Mesenchymal stem cell (in vitro differentiated cells and primary cell): ENCODE measurements around the gene TSPAN12.

Experiments used
- DNase-seq: peaks from one replicate; pipeline ENCODE4 v3.0.0-alpha.2; 2013
- H2AFZ ChIP-seq: one replicate; pipeline ENCODE4 v1.6.1; 2013; ENCODE audit warnings: low read depth, mild to moderate bottlenecking, control low read depth, inconsistent platforms, low read length, moderate library complexity
- H2AK5ac ChIP-seq: 2 replicates; pipeline ENCODE4 v1.6.1; 2013; ENCODE audit warnings: low read length, moderate library complexity, mild to moderate bottlenecking, inconsistent platforms; ENCODE audit not compliant: severe bottlenecking
- H2BK120ac ChIP-seq: one replicate; pipeline ENCODE4 v1.6.1; 2013; ENCODE audit warnings: low read depth, mild to moderate bottlenecking, inconsistent platforms, low read length, moderate library complexity
- H2BK12ac ChIP-seq, 2 experiments: one replicate each; pipeline ENCODE4 v1.6.1; 2013; ENCODE audit warnings: inconsistent platforms in 2 of 2, low read length in 2 of 2, mild to moderate bottlenecking in 2 of 2, moderate library complexity in 2 of 2, control low read depth in 1 of 2
- H2BK15ac ChIP-seq: one replicate; pipeline ENCODE4 v1.6.1; 2013; ENCODE audit warnings: mild to moderate bottlenecking, low read depth, inconsistent platforms; ENCODE audit not compliant: poor library complexity, severe bottlenecking
- H2BK5ac ChIP-seq: 2 replicates; pipeline ENCODE4 v1.6.1; 2013; ENCODE audit warnings: low read depth, mild to moderate bottlenecking, low read length, control low read depth, inconsistent platforms; ENCODE audit not compliant: poor library complexity, severe bottlenecking
- H3K14ac ChIP-seq, 2 experiments: one replicate each; pipeline ENCODE4 v1.6.1; 2013; ENCODE audit warnings: inconsistent platforms in 2 of 2, low read length in 2 of 2, control low read depth in 1 of 2, mild to moderate bottlenecking in 1 of 2, moderate library complexity in 1 of 2
- H3K18ac ChIP-seq, 2 experiments: one replicate each; pipeline ENCODE4 v1.6.1; 2013; ENCODE audit warnings: inconsistent platforms in 2 of 2, low read length in 2 of 2, control low read depth in 1 of 2, low read depth in 1 of 2, mild to moderate bottlenecking in 1 of 2
- H3K23ac ChIP-seq, 2 experiments: one replicate each; pipeline ENCODE4 v1.6.1; 2013; ENCODE audit warnings: inconsistent platforms in 2 of 2, low read length in 2 of 2, mild to moderate bottlenecking in 2 of 2, moderate library complexity in 2 of 2, control low read depth in 1 of 2
- H3K27ac ChIP-seq: 2 replicates; pipeline ENCODE4 v1.5.1; 2013; ENCODE audit warnings: mild to moderate bottlenecking, moderate library complexity, low read length, control low read depth, inconsistent platforms; ENCODE audit not compliant: poor library complexity, severe bottlenecking
- H3K27me3 ChIP-seq, 2 experiments: 2 replicates each; pipeline versions ENCODE4 v1.6.1 to v1.7.0; 2013; ENCODE audit warnings: low read length in 2 of 2, mild to moderate bottlenecking in 2 of 2, moderate library complexity in 2 of 2, control low read depth in 1 of 2, inconsistent platforms in 1 of 2; ENCODE audit not compliant: control insufficient read depth in 1 of 2, insufficient read depth in 1 of 2
- H3K36me3 ChIP-seq, 2 experiments: 2 replicates each; pipeline versions ENCODE4 v1.6.1 to v1.7.0; 2013; ENCODE audit warnings: low read length in 2 of 2, control low read depth in 1 of 2, inconsistent platforms in 1 of 2, low read depth in 1 of 2, mild to moderate bottlenecking in 1 of 2; ENCODE audit not compliant: insufficient read depth in 2 of 2, control insufficient read depth in 1 of 2
- H3K4ac ChIP-seq, 2 experiments: one replicate each; pipeline ENCODE4 v1.6.1; 2013; ENCODE audit warnings: inconsistent platforms in 2 of 2, low read length in 2 of 2, mild to moderate bottlenecking in 2 of 2, moderate library complexity in 2 of 2, control low read depth in 1 of 2, low read depth in 1 of 2
- H3K4me1 ChIP-seq: 2 replicates; pipeline ENCODE4 v1.6.1; 2013; ENCODE audit warnings: low read depth, low read length, control low read depth; ENCODE audit not compliant: control insufficient read depth, insufficient read depth
- H3K4me2 ChIP-seq: 2 replicates; pipeline ENCODE4 v1.6.1; 2013; ENCODE audit warnings: low read length, mild to moderate bottlenecking, inconsistent platforms; ENCODE audit not compliant: poor library complexity, severe bottlenecking
- H3K4me3 ChIP-seq, 2 experiments: 2 replicates each; pipeline versions ENCODE4 v1.5.1 to v1.7.0; 2013; ENCODE audit warnings: low read length in 2 of 2, mild to moderate bottlenecking in 2 of 2, control low read depth in 1 of 2, low read depth in 1 of 2; ENCODE audit not compliant: insufficient read depth in 1 of 2
- H3K79me1 ChIP-seq: replicated peaks from 2 replicates; pipeline ENCODE4 v1.6.1; 2013; ENCODE audit warnings: mild to moderate bottlenecking, control low read depth, low read length, inconsistent platforms; ENCODE audit not compliant: poor library complexity, severe bottlenecking
- H3K9ac ChIP-seq: 2 replicates; pipeline ENCODE4 v1.7.0; 2013; ENCODE audit warnings: mild to moderate bottlenecking, low read length, moderate library complexity
- H3K9me3 ChIP-seq: 2 replicates; pipeline ENCODE4 v1.7.0; 2013; ENCODE audit warnings: mild to moderate bottlenecking, low read length; ENCODE audit not compliant: control insufficient read depth
- H4K8ac ChIP-seq: one replicate; pipeline ENCODE4 v1.6.1; 2013; ENCODE audit warnings: inconsistent platforms, mild to moderate bottlenecking, low read length, moderate library complexity
- H4K91ac ChIP-seq: one replicate; pipeline ENCODE4 v1.6.1; 2013; ENCODE audit warnings: mild to moderate bottlenecking, low read length, inconsistent platforms
- WGBS: methylation state at CpG from one replicate; pipeline ENCODE4 v1.1.7; 2013; ENCODE audit warnings: mixed read lengths; 5-methylcytosine and 5-hydroxymethylcytosine counted together

Gene TSPAN12

DNA sequence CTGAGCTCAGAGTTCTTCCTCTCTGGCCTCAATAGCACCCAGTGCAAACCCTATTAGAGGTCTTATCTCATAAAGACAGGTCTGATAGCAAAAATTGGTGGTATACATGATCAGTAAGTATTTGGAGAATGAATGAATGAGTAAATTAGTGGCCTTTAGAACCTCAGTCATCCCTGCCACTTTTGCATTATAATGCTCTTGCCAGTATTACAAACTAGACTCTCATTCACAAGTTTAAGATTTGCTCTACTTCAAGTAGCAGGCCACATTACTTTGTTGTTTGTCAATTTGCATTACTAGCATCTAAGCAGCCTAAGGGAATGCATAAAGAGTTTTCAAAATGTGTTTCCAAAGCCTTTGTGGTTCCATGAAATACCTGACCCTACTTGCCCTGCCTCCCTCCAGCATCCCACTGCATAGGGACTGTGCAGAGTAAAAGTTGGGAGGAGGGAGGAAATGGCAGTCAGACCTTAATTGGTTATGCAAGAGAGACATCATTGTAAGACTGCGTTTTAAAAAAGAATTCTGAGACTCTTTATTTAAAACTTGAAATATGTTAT is 21.3 kb downstream of the TSPAN12 start:
- H4K91ac ChIP-seq, result no peak overlapping the region
- no peak overlapping the region for H3K14ac ChIP-seq
- H2BK5ac ChIP-seq, result no peak overlapping the region
- no peak for DNase-seq
- no CpG with 5 or more reads among the region's 1 CpG for WGBS
- no peaks in the 10 kb centered on the region for H3K27me3 ChIP-seq
- no peak overlapping the region for H3K4me2 ChIP-seq
- no peak overlapping the region for H2BK120ac ChIP-seq
- no peak overlapping the region for H3K27ac ChIP-seq
- no peak overlapping the region for H3K4ac ChIP-seq
- H3K18ac ChIP-seq, result no peak overlapping the region
- H3K36me3 ChIP-seq, result no peaks in the 10 kb centered on the region
- no peak overlapping the region for H2BK15ac ChIP-seq
- no peak overlapping the region for H4K8ac ChIP-seq
- no peaks in the 10 kb centered on the region for H3K9me3 ChIP-seq
- no peak overlapping the region for H2AK5ac ChIP-seq
- H3K4me1 ChIP-seq, result no peaks in the 10 kb centered on the region
- no peak overlapping the region for H3K9ac ChIP-seq
- no peak overlapping the region for H2BK12ac ChIP-seq
- no peak overlapping the region for H3K4me3 ChIP-seq
- H2AFZ ChIP-seq, result no peak overlapping the region
- H3K23ac ChIP-seq, result no peak overlapping the region
- H3K79me1 ChIP-seq, result no peaks in the 10 kb centered on the region

- H3K9ac ChIP-seq, result no peak overlapping the region
- H3K4me1 ChIP-seq, result no peaks in the 10 kb centered on the region
- DNase-seq, result no peak
- H3K27me3 ChIP-seq, result no peaks in the 10 kb centered on the region
- H3K4ac ChIP-seq, result no peak overlapping the region
- no peak overlapping the region for H4K91ac ChIP-seq
- no peak overlapping the region for H2BK5ac ChIP-seq
- no peak overlapping the region for H3K4me2 ChIP-seq
- H3K79me1 ChIP-seq, result no peaks in the 10 kb centered on the region
- H3K9me3 ChIP-seq, result peaks cover 4% of the 10 kb centered on the region
- no peaks in the 10 kb centered on the region for H3K36me3 ChIP-seq
- H3K23ac ChIP-seq, result no peak overlapping the region
- H2AK5ac ChIP-seq, result no peak overlapping the region
- no peak overlapping the region for H2AFZ ChIP-seq
- no peak overlapping the region for H3K4me3 ChIP-seq
- H3K27ac ChIP-seq, result no peak overlapping the region
- no peak overlapping the region for H2BK15ac ChIP-seq
- H3K18ac ChIP-seq, result no peak overlapping the region
- WGBS, result 99% methylated on average over 2 of the region's 2 CpGs
- H4K8ac ChIP-seq, result no peak overlapping the region
- no peak overlapping the region for H2BK120ac ChIP-seq
- no peak overlapping the region for H2BK12ac ChIP-seq
- no peak overlapping the region for H3K14ac ChIP-seq
Measured at GRCh38 chr7:120834726-120835125, 23.2 kb downstream of the TSPAN12 start.

DNA sequence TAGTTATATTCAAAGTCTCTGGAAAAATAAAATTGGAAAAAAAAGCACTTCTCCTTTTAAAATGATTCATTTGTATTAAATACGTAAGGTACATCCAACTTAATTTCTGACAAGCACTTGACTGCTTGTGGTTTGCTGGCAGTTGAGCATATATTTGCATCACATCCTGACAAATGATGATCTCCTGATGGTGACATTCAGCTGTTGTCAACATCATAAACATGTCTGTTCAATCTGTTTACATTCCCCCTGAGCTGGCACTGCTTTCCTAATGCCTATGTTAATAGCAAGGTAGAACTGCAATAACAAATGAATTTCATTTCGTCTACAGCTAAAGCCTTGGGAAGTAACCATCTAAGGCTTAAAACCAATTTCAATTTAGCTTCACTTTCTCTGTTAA is 24.4 kb downstream of the TSPAN12 start:
- no peak overlapping the region for H3K9ac ChIP-seq
- no peak overlapping the region for H3K4ac ChIP-seq
- H4K91ac ChIP-seq, result no peak overlapping the region
- no peak overlapping the region for H2BK12ac ChIP-seq
- 6% methylated on average over 2 of the region's 2 CpGs for WGBS
- H3K4me3 ChIP-seq, result no peak overlapping the region
- no peak overlapping the region for H2BK120ac ChIP-seq
- DNase-seq, result peak; percentile 72
- H2BK15ac ChIP-seq, result no peak overlapping the region
- no peak overlapping the region for H3K14ac ChIP-seq
- no peak overlapping the region for H3K4me2 ChIP-seq
- no peak overlapping the region for H4K8ac ChIP-seq
- H3K9me3 ChIP-seq, result peaks cover 4% of the 10 kb centered on the region
- no peak overlapping the region for H2BK5ac ChIP-seq
- no peak overlapping the region for H3K23ac ChIP-seq
- no peak overlapping the region for H3K27ac ChIP-seq
- H3K79me1 ChIP-seq, result no peaks in the 10 kb centered on the region
- no peaks in the 10 kb centered on the region for H3K4me1 ChIP-seq
- no peak overlapping the region for H2AK5ac ChIP-seq
- H3K27me3 ChIP-seq, result no peaks in the 10 kb centered on the region
- H2AFZ ChIP-seq, result no peak overlapping the region
- H3K18ac ChIP-seq, result no peak overlapping the region
- no peaks in the 10 kb centered on the region for H3K36me3 ChIP-seq

DNA sequence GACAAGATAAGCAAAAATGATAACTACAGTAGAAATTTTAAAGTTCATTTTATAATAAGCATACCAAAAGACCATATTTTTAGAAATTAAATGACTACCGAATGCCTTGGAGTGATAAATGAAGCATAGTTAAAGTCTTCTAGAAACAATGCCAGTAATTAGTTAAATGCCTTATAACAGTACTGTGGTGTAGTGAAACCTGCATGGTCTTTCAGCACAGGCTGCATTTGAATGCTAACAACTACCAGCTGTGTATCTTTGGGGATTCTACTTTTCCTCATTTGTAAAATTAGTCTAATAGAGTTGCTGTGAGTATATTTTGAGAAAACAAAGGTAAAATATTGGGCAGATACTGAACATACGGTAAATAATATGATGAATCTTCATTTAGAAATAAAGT is 25.1 kb downstream of the TSPAN12 start:
- no peak overlapping the region for H3K23ac ChIP-seq
- no peak overlapping the region for H2AFZ ChIP-seq
- no peak overlapping the region for H3K4me2 ChIP-seq
- H3K14ac ChIP-seq, result no peak overlapping the region
- H4K91ac ChIP-seq, result no peak overlapping the region
- no peaks in the 10 kb centered on the region for H3K36me3 ChIP-seq
- no peaks in the 10 kb centered on the region for H3K27me3 ChIP-seq
- no peak overlapping the region for H2AK5ac ChIP-seq
- no peak for DNase-seq
- H3K79me1 ChIP-seq, result no peaks in the 10 kb centered on the region
- H2BK12ac ChIP-seq, result no peak overlapping the region
- no peak overlapping the region for H2BK5ac ChIP-seq
- no peak overlapping the region for H3K18ac ChIP-seq
- H3K27ac ChIP-seq, result no peak overlapping the region
- H3K4me1 ChIP-seq, result no peaks in the 10 kb centered on the region
- H3K4ac ChIP-seq, result no peak overlapping the region
- 100% methylated on average over 1 of the region's 2 CpGs for WGBS
- no peak overlapping the region for H3K4me3 ChIP-seq
- H2BK120ac ChIP-seq, result no peak overlapping the region
- H3K9ac ChIP-seq, result no peak overlapping the region
- peaks cover 4% of the 10 kb centered on the region for H3K9me3 ChIP-seq
- no peak overlapping the region for H2BK15ac ChIP-seq
- H4K8ac ChIP-seq, result no peak overlapping the region
